Upper lobe of left lung (tissue), 6 donors: Measurements from ENCODE around the gene TMTC2. TPM values are rescaled to one million over a fixed set of nuclear protein-coding genes. Genes with fewer than 3 reads are reported as not detected.

Experiments used
- ATAC-seq, 2 donors: fragments of 200-7000 bp; cut with Tn5 transposase; one replicate each; pipeline ENCODE4 v1.9.1; 2022; ENCODE audit warnings: mild to moderate bottlenecking in 2 of 2, moderate library complexity in 2 of 2; ENCODE audit not compliant: low FRiP score in 2 of 2
- DNase-seq, 2 donors: peaks; one replicate each; pipeline ENCODE4 v3.0.0-alpha.2; 2019 to 2020
- H3K27ac ChIP-seq, 4 donors: fragments of 200-600 bp; sonication (generic); one replicate each; pipeline ENCODE4 v1.5.1; 2016 to 2019
- H3K27me3 ChIP-seq, 4 donors: fragments of 200-600 bp; sonication (generic); one replicate each; pipeline ENCODE4 v1.5.1; 2017 to 2019
- H3K36me3 ChIP-seq, 4 donors: fragments of 200-600 bp; sonication (generic); one replicate each; pipeline ENCODE4 v1.5.1; 2016 to 2019
- H3K4me1 ChIP-seq, 4 donors: fragments of 200-600 bp; sonication (generic); one replicate each; pipeline ENCODE4 v1.5.1; 2018 to 2019
- H3K4me3 ChIP-seq, 4 donors: fragments of 200-600 bp; sonication (generic); one replicate each; pipeline ENCODE4 v1.5.1; 2017 to 2019; ENCODE audit warnings: mild to moderate bottlenecking in 2 of 4, moderate library complexity in 1 of 4
- H3K9me3 ChIP-seq, 4 donors: fragments of 200-600 bp; sonication (generic); one replicate each; pipeline ENCODE4 v1.5.1; 2018 to 2019
- EP300 ChIP-seq, 4 donors: sonication (generic); formaldehyde crosslinking; IDR thresholded peaks; one replicate each; pipeline ENCODE4 v1.5.1; 2017; ENCODE audit warnings: antibody characterized with exemption in 4 of 4, control low read depth in 2 of 4
- POLR2A ChIP-seq, 4 donors: fragments of 450-650 bp; IDR thresholded peaks; one replicate each; pipeline ENCODE4 v1.5.1; 2016 to 2017; ENCODE audit warnings: antibody characterized with exemption in 4 of 4, mild to moderate bottlenecking in 2 of 4
- POLR2AphosphoS5 ChIP-seq, 2 donors: sonication (generic); formaldehyde crosslinking; IDR thresholded peaks; one replicate each; pipeline ENCODE4 v1.5.1; 2017; ENCODE audit warnings: antibody characterized with exemption in 2 of 2
- WGBS, 2 donors: methylation state at CpG; one replicate each; pipeline ENCODE4 v1.1.5; 2017 to 2018; 5-methylcytosine and 5-hydroxymethylcytosine counted together
- total RNA-seq, 6 donors: library from RNA; depleted of rRNA in 4 of 6; stranded (reverse); fragments of >200 nt in 4 of 6; gene quantifications; one replicate each; pipeline versions ENCODE4 v1.1.0 to v1.2.1, GENCODE V29; 2016 to 2021
- TF ChIP-seq, protein P1 (sequence below), 6 experiments: fragments of 450-650 bp in 4 of 6; fragments of 200-600 bp in 2 of 6; sonication (generic) in 2 of 6; IDR thresholded peaks; one replicate each; pipeline ENCODE4 v1.5.1; 2016 to 2019; ENCODE audit warnings: antibody characterized with exemption in 6 of 6
- donor health status: DM: no; HTN: no; CAD: no; lungs with moderate emphysema.
- donor health status: DM: no; HTN: yes; CAD: no; lungs with severe emphysema.

The TMTC2 gene
- total RNA-seq, 6 donors from 2014 or later, result 21.2 to 37.7 (median 26.8) TPM

DNA sequence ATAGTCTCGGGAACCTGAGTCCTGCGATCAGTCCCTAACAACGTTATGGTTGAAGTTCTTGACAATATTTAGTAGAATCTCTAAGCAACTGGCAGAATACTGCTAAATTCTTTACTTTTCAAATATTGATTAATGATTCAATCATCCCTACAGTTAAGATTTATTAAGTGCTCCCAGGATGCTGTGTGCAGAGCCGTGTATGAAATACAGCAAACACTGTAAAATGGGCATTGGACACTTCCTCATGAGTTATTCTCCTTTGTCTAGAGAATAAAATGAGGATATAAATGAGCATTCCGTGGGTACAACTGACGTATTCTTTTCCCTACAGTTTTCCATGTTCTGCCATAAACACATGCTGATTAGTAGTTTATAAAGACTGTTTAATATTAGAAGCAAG, 372.4 kb downstream of the TMTC2 start:
- DNase-seq (no peak), ATAC-seq (no peak)
- Histone ChIP-seq H3K9me3 (no peaks in the 10 kb centered on the region), H3K27ac (no peak overlapping the region), H3K4me1 (no peaks in the 10 kb centered on the region), H3K27me3 (no peaks in the 10 kb centered on the region), H3K4me3 (no peak overlapping the region), H3K36me3 (no peaks in the 10 kb centered on the region)
- WGBS, 2 donors, result 69 to 78% methylated on average over 6 of the region's 6 CpGs
- TF ChIP-seq POLR2AphosphoS5 (IDR thresholded peaks at IDR 0.05) (no peak), POLR2A (IDR thresholded peaks at IDR 0.05) (no peak), EP300 (IDR thresholded peaks at IDR 0.05) (no peak)
- TF ChIP-seq, protein P1, sequence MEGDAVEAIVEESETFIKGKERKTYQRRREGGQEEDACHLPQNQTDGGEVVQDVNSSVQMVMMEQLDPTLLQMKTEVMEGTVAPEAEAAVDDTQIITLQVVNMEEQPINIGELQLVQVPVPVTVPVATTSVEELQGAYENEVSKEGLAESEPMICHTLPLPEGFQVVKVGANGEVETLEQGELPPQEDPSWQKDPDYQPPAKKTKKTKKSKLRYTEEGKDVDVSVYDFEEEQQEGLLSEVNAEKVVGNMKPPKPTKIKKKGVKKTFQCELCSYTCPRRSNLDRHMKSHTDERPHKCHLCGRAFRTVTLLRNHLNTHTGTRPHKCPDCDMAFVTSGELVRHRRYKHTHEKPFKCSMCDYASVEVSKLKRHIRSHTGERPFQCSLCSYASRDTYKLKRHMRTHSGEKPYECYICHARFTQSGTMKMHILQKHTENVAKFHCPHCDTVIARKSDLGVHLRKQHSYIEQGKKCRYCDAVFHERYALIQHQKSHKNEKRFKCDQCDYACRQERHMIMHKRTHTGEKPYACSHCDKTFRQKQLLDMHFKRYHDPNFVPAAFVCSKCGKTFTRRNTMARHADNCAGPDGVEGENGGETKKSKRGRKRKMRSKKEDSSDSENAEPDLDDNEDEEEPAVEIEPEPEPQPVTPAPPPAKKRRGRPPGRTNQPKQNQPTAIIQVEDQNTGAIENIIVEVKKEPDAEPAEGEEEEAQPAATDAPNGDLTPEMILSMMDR (IDR thresholded peaks at IDR 0.05), result no peak

DNA sequence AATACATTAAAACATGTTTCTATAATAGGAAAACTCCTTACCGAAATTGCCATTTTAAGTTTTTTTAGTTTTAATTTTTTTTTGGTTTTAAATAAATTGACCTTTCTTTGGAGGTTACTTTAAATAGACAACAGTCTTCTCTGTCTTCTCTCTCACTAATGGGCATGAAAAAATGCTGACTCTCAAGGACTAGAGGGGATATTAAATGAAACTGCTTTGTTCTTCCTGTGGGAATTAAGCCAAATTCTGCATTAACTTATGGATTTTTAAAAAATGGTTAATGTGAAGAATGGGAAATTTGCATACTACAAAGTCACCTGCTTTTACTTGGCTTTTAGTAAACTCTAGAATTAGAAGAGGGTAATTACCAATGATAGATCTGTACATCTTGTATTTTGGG, 378.9 kb downstream of the TMTC2 start:
- 80 to 85% methylated on average over 1 of the region's 1 CpG for WGBS, 2 donors
- no peak for DNase-seq
- no peak for ATAC-seq

DNA sequence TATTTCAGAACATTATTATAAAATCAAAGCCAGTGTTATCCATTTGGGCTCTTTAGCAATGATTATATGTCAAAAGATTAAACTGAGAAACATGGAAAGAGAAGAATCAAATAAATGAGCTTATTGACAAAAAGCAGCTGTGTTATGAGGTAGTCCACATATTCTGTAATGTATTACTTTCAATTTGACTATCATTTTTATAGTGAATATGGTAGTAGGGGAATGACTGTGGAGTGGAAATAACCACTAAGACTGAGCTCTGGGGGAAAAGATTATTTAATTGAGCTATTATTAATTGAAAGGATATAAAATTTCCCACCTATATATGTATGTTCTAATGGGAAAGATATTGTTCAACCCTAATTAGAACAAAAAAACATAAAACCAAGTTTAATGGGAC, 381.3 kb downstream of the TMTC2 start:
- H3K36me3 ChIP-seq, result no peaks in the 10 kb centered on the region
- ATAC-seq (no peak), DNase-seq (no peak)
- no peaks in the 10 kb centered on the region for H3K4me1 ChIP-seq
- no peak overlapping the region for H3K4me3 ChIP-seq
- TF ChIP-seq POLR2AphosphoS5 (IDR thresholded peaks at IDR 0.05) (no peak), EP300 (IDR thresholded peaks at IDR 0.05) (no peak), POLR2A (IDR thresholded peaks at IDR 0.05) (no peak)
- TF ChIP-seq, protein P1 (IDR thresholded peaks at IDR 0.05), result no peak
- H3K9me3 ChIP-seq, result no peaks in the 10 kb centered on the region
- H3K27ac ChIP-seq, result no peak overlapping the region
- H3K27me3 ChIP-seq, result no peaks in the 10 kb centered on the region

More for the DNA sequence above, 378.9 kb downstream of the TMTC2 start:
- TF ChIP-seq EP300 (IDR thresholded peaks at IDR 0.05) (no peak), POLR2AphosphoS5 (IDR thresholded peaks at IDR 0.05) (no peak), POLR2A (IDR thresholded peaks at IDR 0.05) (no peak)
- TF ChIP-seq, protein P1 (IDR thresholded peaks at IDR 0.05), result no peak
- Histone ChIP-seq H3K27ac (no peak overlapping the region), H3K36me3 (no peaks in the 10 kb centered on the region), H3K9me3 (no peaks in the 10 kb centered on the region), H3K4me3 (no peak overlapping the region), H3K27me3 (no peaks in the 10 kb centered on the region), H3K4me1 (no peaks in the 10 kb centered on the region)

DNA sequence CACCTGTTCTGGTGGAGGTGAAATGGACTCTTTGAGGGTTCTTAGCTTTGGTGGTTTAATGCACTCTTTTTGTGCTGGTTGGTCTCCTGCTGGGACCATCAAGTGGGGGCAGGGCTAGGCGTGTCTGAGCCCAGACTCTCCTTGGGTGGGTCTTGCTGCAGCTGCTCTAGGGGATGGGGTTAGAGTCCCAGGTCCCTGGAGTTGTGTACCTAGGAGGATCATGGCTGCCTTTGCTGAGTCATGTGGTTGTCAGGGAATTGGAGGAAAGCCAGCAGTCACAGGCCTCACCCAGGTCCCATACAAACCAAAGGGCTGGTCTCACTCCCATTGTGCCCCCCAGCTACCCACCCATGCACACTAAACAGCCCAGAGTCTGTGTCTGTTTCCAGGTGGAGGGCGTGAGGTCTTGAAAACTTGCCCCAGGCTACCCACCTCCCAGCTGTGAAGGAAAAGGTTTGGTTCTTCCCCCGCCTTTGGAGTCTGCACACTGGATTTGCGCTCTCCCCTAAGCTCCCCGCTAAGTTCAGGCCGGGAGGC, 387.7 kb downstream of the TMTC2 start:
- Histone ChIP-seq H3K27ac (no peak overlapping the region), H3K4me1 (no peaks in the 10 kb centered on the region), H3K9me3 (no peaks in the 10 kb centered on the region), H3K4me3 (no peak overlapping the region), H3K27me3 (no peaks in the 10 kb centered on the region), H3K36me3 (no peaks in the 10 kb centered on the region)
- no peak for ATAC-seq
- 93 to 98% methylated on average over 5 to 6 of the region's 6 CpGs for WGBS, 2 donors
- TF ChIP-seq POLR2A (IDR thresholded peaks at IDR 0.05) (no peak), POLR2AphosphoS5 (IDR thresholded peaks at IDR 0.05) (no peak), EP300 (IDR thresholded peaks at IDR 0.05) (no peak)
- TF ChIP-seq, protein P1 (IDR thresholded peaks at IDR 0.05), result no peak
- no peak for DNase-seq

DNA sequence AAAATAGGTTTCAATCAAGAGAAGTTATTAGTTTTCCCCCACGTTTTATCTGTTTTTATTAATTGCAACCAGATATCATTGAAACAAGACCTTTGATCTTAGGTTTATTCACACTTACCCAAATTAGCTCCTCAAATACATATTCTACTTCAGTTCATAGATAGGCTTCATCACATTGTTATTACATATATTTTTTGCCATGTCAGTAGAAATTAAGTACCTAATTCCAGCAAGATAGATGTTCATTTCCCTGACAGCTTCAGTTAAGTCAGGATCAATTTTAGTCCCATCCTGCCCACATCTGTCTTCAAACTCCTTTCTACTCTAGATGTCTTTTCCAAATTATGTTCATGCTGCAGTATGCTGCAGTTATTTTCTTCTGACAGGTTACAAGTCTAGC, 388.8 kb downstream of the TMTC2 start:
- Histone ChIP-seq H3K9me3 (no peaks in the 10 kb centered on the region), H3K27me3 (no peaks in the 10 kb centered on the region), H3K4me1 (no peaks in the 10 kb centered on the region), H3K36me3 (no peaks in the 10 kb centered on the region), H3K27ac (no peak overlapping the region), H3K4me3 (no peak overlapping the region)
- WGBS, 2 donors, result 86 to 94% methylated on average over 1 of the region's 1 CpG
- DNase-seq (no peak), ATAC-seq (no peak)
- TF ChIP-seq, protein P1 (IDR thresholded peaks at IDR 0.05), result no peak
